DND-41 (cell line): Measurements from ENCODE around the gene TMEM207.

Experiments
- ATAC-seq: fragments of 200-7000 bp; cut with Tn5 transposase; 3 replicates; pipeline ENCODE4 v1.9.1; 2021; ENCODE audit warnings: low read depth; ENCODE audit not compliant: insufficient read depth
- DNase-seq: peaks from one replicate; pipeline ENCODE4 v3.0.0-alpha.2; 2020
- H2AFZ ChIP-seq: 2 replicates; pipeline ENCODE4 v1.6.0; 2012; ENCODE audit warnings: low read depth, low read length
- H3K27ac ChIP-seq: 2 replicates; pipeline ENCODE4 v1.5.1; 2012; ENCODE audit warnings: low read length, inconsistent platforms
- H3K27me3 ChIP-seq: fragments of 200-600 bp; sonication (generic); 2 replicates; pipeline ENCODE4 v1.6.0; 2012; ENCODE audit warnings: low read length, mild to moderate bottlenecking, inconsistent platforms; ENCODE audit not compliant: insufficient read depth, poor library complexity
- H3K36me3 ChIP-seq: 2 replicates; pipeline ENCODE4 v1.5.1; 2012; ENCODE audit warnings: low read length, inconsistent platforms; ENCODE audit not compliant: insufficient read depth
- H3K4me1 ChIP-seq: 2 replicates; pipeline ENCODE4 v1.5.1; 2012; ENCODE audit warnings: mild to moderate bottlenecking, low read length; ENCODE audit not compliant: insufficient read depth
- H3K4me2 ChIP-seq: 2 replicates; pipeline ENCODE4 v1.6.0; 2012; ENCODE audit warnings: mild to moderate bottlenecking, moderate library complexity, low read length, inconsistent platforms; ENCODE audit not compliant: insufficient read depth
- H3K4me3 ChIP-seq, 2 experiments: fragments of 200-600 bp in 1 of 2; shearing (Covaris generic) in 1 of 2; 2 replicates each; pipeline ENCODE4 v1.5.1; 2012 to 2016; ENCODE audit warnings: inconsistent platforms in 2 of 2, low read length in 2 of 2, mild to moderate bottlenecking in 2 of 2, low read depth in 1 of 2, moderate library complexity in 1 of 2
- H3K79me2 ChIP-seq: 2 replicates; pipeline ENCODE4 v1.6.0; 2012; ENCODE audit warnings: low read length, inconsistent platforms; ENCODE audit not compliant: insufficient read depth
- H3K9ac ChIP-seq: 2 replicates; pipeline ENCODE4 v1.6.0; 2012; ENCODE audit warnings: low read depth, mild to moderate bottlenecking, inconsistent platforms, low read length, moderate library complexity
- H3K9me3 ChIP-seq: 2 replicates; pipeline ENCODE4 v1.5.1; 2012; ENCODE audit warnings: low read length, moderate library complexity, mild to moderate bottlenecking, inconsistent platforms; ENCODE audit not compliant: insufficient read depth, severe bottlenecking
- H4K20me1 ChIP-seq: 2 replicates; pipeline ENCODE4 v1.6.0; 2012; ENCODE audit warnings: low read length; ENCODE audit not compliant: insufficient read depth
- CTCF ChIP-seq: IDR thresholded peaks from 2 replicates; pipeline ENCODE4 v1.5.1; 2012; ENCODE audit warnings: borderline replicate concordance, low read length, moderate library complexity, mild to moderate bottlenecking; ENCODE audit not compliant: poor library complexity, severe bottlenecking; ENCODE audit errors: extremely low read depth
- EZH2 ChIP-seq: IDR thresholded peaks from 3 replicates; pipeline ENCODE4 v1.6.1; 2012; ENCODE audit warnings: borderline replicate concordance, low read depth, mild to moderate bottlenecking, moderate library complexity, low read length, inconsistent platforms; ENCODE audit not compliant: severe bottlenecking

TMEM207 gene

GRCh38 chr3:190424478-190425439, 24.9 kb downstream of the TMEM207 start:
- Histone ChIP-seq H3K9ac (no peak overlapping the region), H4K20me1 (no peaks in the 10 kb centered on the region), H3K4me2 (no peak overlapping the region), H3K36me3 (no peaks in the 10 kb centered on the region), H3K4me1 (no peaks in the 10 kb centered on the region), H3K27me3 (no peaks in the 10 kb centered on the region), H3K4me3 (no peak overlapping the region), H2AFZ (no peak overlapping the region), H3K9me3 (no peaks in the 10 kb centered on the region), H3K79me2 (no peaks in the 10 kb centered on the region), H3K27ac (no peak overlapping the region)
- ATAC-seq (peak; percentile 54; the same call in 2 of the 3 replicates), DNase-seq (peak; percentile 10)
- TF ChIP-seq CTCF (peak; percentile 64), EZH2 (no peak)

GRCh38 chr3:190424108-190424477, 25.6 kb downstream of the TMEM207 start:
- no peaks in the 10 kb centered on the region for H4K20me1 ChIP-seq
- H3K27ac ChIP-seq = no peak overlapping the region
- DNase-seq (no peak), ATAC-seq (no peak)
- H3K79me2 ChIP-seq = no peaks in the 10 kb centered on the region
- no peak overlapping the region for H2AFZ ChIP-seq
- TF ChIP-seq CTCF = no peak
- no peak for TF ChIP-seq EZH2
- no peak overlapping the region for H3K4me3 ChIP-seq
- no peaks in the 10 kb centered on the region for H3K9me3 ChIP-seq
- H3K4me2 ChIP-seq = no peak overlapping the region
- H3K4me1 ChIP-seq = no peaks in the 10 kb centered on the region
- no peaks in the 10 kb centered on the region for H3K27me3 ChIP-seq
- no peaks in the 10 kb centered on the region for H3K36me3 ChIP-seq
- no peak overlapping the region for H3K9ac ChIP-seq

DNA sequence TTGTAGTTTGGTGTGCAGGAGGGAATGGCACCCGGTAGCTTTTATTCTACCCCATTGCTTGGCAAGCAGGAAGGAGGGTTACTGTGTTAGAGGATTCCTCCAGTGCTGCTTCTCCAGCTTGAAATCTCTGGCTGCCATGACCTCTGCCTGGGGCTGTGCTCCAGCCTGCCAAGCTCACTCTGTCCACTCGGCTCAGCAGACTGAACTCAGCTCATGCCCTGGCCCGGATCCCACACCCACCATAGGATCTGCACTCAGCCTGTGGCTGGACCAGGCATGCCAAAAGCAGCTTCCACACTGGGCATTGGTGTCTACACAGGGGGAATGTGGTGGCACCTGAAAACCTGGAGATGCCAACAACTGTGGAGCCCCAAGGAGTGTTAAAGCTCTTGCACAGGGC, 35.4 kb downstream of the TMEM207 start:
- Histone ChIP-seq H4K20me1 (no peaks in the 10 kb centered on the region), H3K9ac (no peak overlapping the region), H3K4me1 (no peaks in the 10 kb centered on the region), H3K27ac (no peak overlapping the region), H3K4me2 (no peak overlapping the region), H2AFZ (no peak overlapping the region), H3K36me3 (no peaks in the 10 kb centered on the region), H3K79me2 (no peaks in the 10 kb centered on the region), H3K9me3 (peaks cover 10% of the 10 kb centered on the region), H3K4me3 (no peak overlapping the region), H3K27me3 (no peaks in the 10 kb centered on the region)
- DNase-seq (no peak), ATAC-seq (no peak)
- no peak for TF ChIP-seq EZH2
- no peak for TF ChIP-seq CTCF
